T-helper 2 cell (primary cell): ENCODE measurements around the gene ELOVL6.
"Not testable (repeated sequence)": the region's sequence is repeated elsewhere in the genome, so short reads cannot be mapped to it uniquely, and the experiment has no call there.

Experiments used
- DNase-seq, 5 experiments: peaks; one replicate each; pipeline versions ENCODE4 v3.0.0 to v3.0.0-alpha.2; 2012 to 2022
- total RNA-seq, 2 donors: gene quantifications; one replicate each; lab custom pipeline; 2026; lab: John Stamatoyannopoulos, UW

The ELOVL6 gene
- total RNA-seq: 2.6 to 2.8 reads per million in 2 donors

GRCh38 chr4:110198435-110199416, at the start of gene ELOVL6:
TSS of gene ELOVL6 (minus strand) at chr4:110198615. CDS start at chr4:110198335, 280 bp downstream.
- DNase-seq: peak in 3 of 5 experiments; percentile 3 to 50 (median 23)

- DNase-seq: no peak
Measured at GRCh38 chr4:110248100-110248499, 49.7 kb upstream of the ELOVL6 start.

- DNase-seq: no peak
Measured at GRCh38 chr4:110247591-110247990, 49.2 kb upstream of the ELOVL6 start.

GRCh38 chr4:110245577-110245976, 47.2 kb upstream of the ELOVL6 start:
- DNase-seq: no peak

- no peak for DNase-seq
Measured at GRCh38 chr4:110236324-110236723, 37.9 kb upstream of the ELOVL6 start.

- not testable (repeated sequence) for DNase-seq
Measured at GRCh38 chr4:110233581-110233980, 35.2 kb upstream of the ELOVL6 start.

- DNase-seq: no peak
Measured at GRCh38 chr4:110231869-110232268, 33.5 kb upstream of the ELOVL6 start.

- DNase-seq: no peak
Measured at GRCh38 chr4:110229266-110229665, 30.9 kb upstream of the ELOVL6 start.

GRCh38 chr4:110224812-110225211, 26.4 kb upstream of the ELOVL6 start:
- no peak for DNase-seq

GRCh38 chr4:110224142-110224541, 25.7 kb upstream of the ELOVL6 start:
- DNase-seq: no peak

GRCh38 chr4:110218935-110219334, 20.5 kb upstream of the ELOVL6 start:
- not testable (repeated sequence) for DNase-seq

GRCh38 chr4:110217181-110217580, 18.8 kb upstream of the ELOVL6 start:
- not testable (repeated sequence) for DNase-seq

- DNase-seq: no peak
Measured at GRCh38 chr4:110216129-110216528, 17.7 kb upstream of the ELOVL6 start.

- no peak for DNase-seq
Measured at GRCh38 chr4:110211770-110212061, 13.3 kb upstream of the ELOVL6 start.

- DNase-seq: peak in 2 of 5 experiments; percentile 24 to 66
Measured at GRCh38 chr4:110211007-110211769, 12.8 kb upstream of the ELOVL6 start.

GRCh38 chr4:110208419-110208818, 10.0 kb upstream of the ELOVL6 start:
- DNase-seq: no peak

- DNase-seq: no peak
Measured at GRCh38 chr4:110207233-110207632, 8.8 kb upstream of the ELOVL6 start.

- DNase-seq: no peak
Measured at GRCh38 chr4:110202024-110202423, 3.6 kb upstream of the ELOVL6 start.

- no peak for DNase-seq
Measured at GRCh38 chr4:110201502-110201901, 3.1 kb upstream of the ELOVL6 start.

GRCh38 chr4:110200689-110201088, 2.3 kb upstream of the ELOVL6 start:
- no peak for DNase-seq

GRCh38 chr4:110198049-110198434, 373 bp downstream of the ELOVL6 start:
- peak in 1 of 5 experiments; percentile 7 for DNase-seq

GRCh38 chr4:110197529-110198042, 829 bp downstream of the ELOVL6 start:
- peak in 3 of 5 experiments; percentile 17 to 62 (median 49) for DNase-seq

GRCh38 chr4:110196871-110197528, 1.4 kb downstream of the ELOVL6 start:
- peak; percentile 24 to 75 (median 36) for DNase-seq
